GM21367 (cell line): ENCODE results near the gene SLC17A8.

Experiments
- ATAC-seq: cut with Tn5 transposase; IDR thresholded peaks from one replicate; pipeline ENCODE4 v1.9.1; 2021; ENCODE audit not compliant: unreplicated experiment

The SLC17A8 gene

GRCh38 chr12:100368066-100368465, 11.2 kb downstream of the SLC17A8 start:
- ATAC-seq: no peak

- no peak for ATAC-seq
Observed at GRCh38 chr12:100371146-100371545, 14.3 kb downstream of the SLC17A8 start.

GRCh38 chr12:100372853-100373640, 16.2 kb downstream of the SLC17A8 start:
- ATAC-seq: no peak

- ATAC-seq: no peak
Observed at GRCh38 chr12:100375038-100375735, 18.3 kb downstream of the SLC17A8 start.

- no peak for ATAC-seq
Observed at GRCh38 chr12:100376161-100376560, 19.3 kb downstream of the SLC17A8 start.

- ATAC-seq: no peak
Observed at GRCh38 chr12:100381379-100381778, 24.5 kb downstream of the SLC17A8 start.

- ATAC-seq: no peak
Observed at GRCh38 chr12:100382338-100382737, 25.5 kb downstream of the SLC17A8 start.

GRCh38 chr12:100383586-100384558, 27.0 kb downstream of the SLC17A8 start:
- ATAC-seq: no peak

- ATAC-seq: no peak
Observed at GRCh38 chr12:100384559-100384935, 27.7 kb downstream of the SLC17A8 start.

GRCh38 chr12:100388382-100388781, 31.5 kb downstream of the SLC17A8 start:
- no peak for ATAC-seq

GRCh38 chr12:100391856-100392255, 35.0 kb downstream of the SLC17A8 start:
- no peak for ATAC-seq

GRCh38 chr12:100393200-100393599, 36.3 kb downstream of the SLC17A8 start:
- no peak for ATAC-seq

GRCh38 chr12:100395811-100396210, 38.9 kb downstream of the SLC17A8 start:
- no peak for ATAC-seq

- ATAC-seq: no peak
Observed at GRCh38 chr12:100398307-100398706, 41.4 kb downstream of the SLC17A8 start.

GRCh38 chr12:100399095-100399494, 42.2 kb downstream of the SLC17A8 start:
- ATAC-seq: no peak

- ATAC-seq: no peak
Observed at GRCh38 chr12:100401660-100402059, 44.8 kb downstream of the SLC17A8 start.

GRCh38 chr12:100402763-100403162, 45.9 kb downstream of the SLC17A8 start:
- no peak for ATAC-seq

GRCh38 chr12:100403446-100403845, 46.6 kb downstream of the SLC17A8 start:
- no peak for ATAC-seq

GRCh38 chr12:100404769-100405407, 48.0 kb downstream of the SLC17A8 start:
- ATAC-seq: peak; percentile 74

GRCh38 chr12:100413001-100413400, 56.1 kb downstream of the SLC17A8 start:
- ATAC-seq: no peak

GRCh38 chr12:100414739-100415138, 57.9 kb downstream of the SLC17A8 start:
- no peak for ATAC-seq
